ENCODE results near the gene NLGN2.

- TF ChIP-seq EP300 (IDR thresholded peaks at IDR 0.05) (no peak), CTCF (IDR thresholded peaks at IDR 0.05) (no peak), POLR2A (IDR thresholded peaks at IDR 0.05; ENCODE audit: low read depth) (no peak)
Measured at GRCh38 chr17:7445619-7445968, 37.9 kb downstream of the NLGN2 start.
